Measurements from ENCODE around the gene NFKBIE. TPM values are rescaled to one million over a fixed set of nuclear protein-coding genes. Genes with fewer than 3 reads are reported as not detected.

NFKBIE gene
- total and polyA plus RNA-seq, 4 donors: 3.7 to 4.9 (median 4.7) TPM

- TF ChIP-seq HNF4A (conservative IDR thresholded peaks at IDR 0.05): no peak
- no peak for TF ChIP-seq FOXA2 (IDR thresholded peaks at IDR 0.05)
- TF ChIP-seq YY1 (IDR thresholded peaks at IDR 0.05): no peak
- TF ChIP-seq, protein P1, sequence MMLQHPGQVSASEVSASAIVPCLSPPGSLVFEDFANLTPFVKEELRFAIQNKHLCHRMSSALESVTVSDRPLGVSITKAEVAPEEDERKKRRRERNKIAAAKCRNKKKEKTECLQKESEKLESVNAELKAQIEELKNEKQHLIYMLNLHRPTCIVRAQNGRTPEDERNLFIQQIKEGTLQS (IDR thresholded peaks at IDR 0.05): no peak
- TF ChIP-seq, protein P2, sequence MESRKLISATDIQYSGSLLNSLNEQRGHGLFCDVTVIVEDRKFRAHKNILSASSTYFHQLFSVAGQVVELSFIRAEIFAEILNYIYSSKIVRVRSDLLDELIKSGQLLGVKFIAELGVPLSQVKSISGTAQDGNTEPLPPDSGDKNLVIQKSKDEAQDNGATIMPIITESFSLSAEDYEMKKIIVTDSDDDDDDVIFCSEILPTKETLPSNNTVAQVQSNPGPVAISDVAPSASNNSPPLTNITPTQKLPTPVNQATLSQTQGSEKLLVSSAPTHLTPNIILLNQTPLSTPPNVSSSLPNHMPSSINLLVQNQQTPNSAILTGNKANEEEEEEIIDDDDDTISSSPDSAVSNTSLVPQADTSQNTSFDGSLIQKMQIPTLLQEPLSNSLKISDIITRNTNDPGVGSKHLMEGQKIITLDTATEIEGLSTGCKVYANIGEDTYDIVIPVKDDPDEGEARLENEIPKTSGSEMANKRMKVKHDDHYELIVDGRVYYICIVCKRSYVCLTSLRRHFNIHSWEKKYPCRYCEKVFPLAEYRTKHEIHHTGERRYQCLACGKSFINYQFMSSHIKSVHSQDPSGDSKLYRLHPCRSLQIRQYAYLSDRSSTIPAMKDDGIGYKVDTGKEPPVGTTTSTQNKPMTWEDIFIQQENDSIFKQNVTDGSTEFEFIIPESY (IDR thresholded peaks at IDR 0.05): no peak
These were observed 46.0 kb upstream of the NFKBIE start (continued) for GRCh38 chr6:44311304-44311703.

DNA sequence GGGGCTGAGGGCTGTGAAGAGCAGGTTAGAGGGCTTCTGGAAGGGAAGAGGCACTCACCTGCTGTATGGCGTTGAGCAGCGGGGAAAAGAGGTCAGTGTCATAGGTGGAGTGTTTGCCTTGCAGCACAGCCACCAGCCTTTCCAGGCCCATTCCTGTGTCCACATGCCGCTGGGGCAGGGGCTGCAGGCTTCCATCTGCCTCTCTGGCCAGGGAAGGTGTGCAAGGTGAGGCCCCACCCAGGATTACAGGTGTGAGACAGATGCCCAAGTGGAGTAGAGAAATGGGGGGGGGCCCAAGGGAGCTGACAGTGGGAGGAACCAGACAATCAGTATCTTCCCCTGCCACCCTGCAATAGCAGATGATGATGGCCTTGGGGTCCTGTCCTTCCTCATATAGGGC, 44.9 kb upstream of the NFKBIE start:
- WGBS: 96% methylated on average over 3 of the region's 3 CpGs
- Histone ChIP-seq H3K9me3 (ENCODE audit: control insufficient read depth in 4 of 4, low read length in 3 of 4) (no peaks in the 10 kb centered on the region), H3K36me3 (ENCODE audit: control insufficient read depth in 4 of 4, insufficient read depth in 3 of 4, low read depth in 1 of 4, low read length in 3 of 4) (peaks cover 11 to 56% (median 24%) of the 10 kb centered on the region in 4 donors), H3K4me3 (ENCODE audit: low read depth in 1 of 3, low read length in 3 of 3) (no peak overlapping the region), H3K27me3 (ENCODE audit: control insufficient read depth in 4 of 4, insufficient read depth in 4 of 4, low read length in 3 of 4) (no peaks in the 10 kb centered on the region), H3K27ac (ENCODE audit: low read depth in 1 of 2, low read length in 2 of 2) (no peak overlapping the region), H3K9ac (ENCODE audit: low read depth in 1 of 2, low read length in 2 of 2) (no peak overlapping the region), H3K4me1 (ENCODE audit: control insufficient read depth in 4 of 4, insufficient read depth in 4 of 4, low read length in 3 of 4) (peaks cover 4 to 10% (median 8%) of the 10 kb centered on the region in 4 donors)
- TF ChIP-seq NR2F2 (IDR thresholded peaks at IDR 0.05) (no peak), GABPA (IDR thresholded peaks at IDR 0.05 in 1 of 2, conservative IDR thresholded peaks at IDR 0.05 in 1 of 2) (no peak), FOXA1 (IDR thresholded peaks at IDR 0.05) (no peak), REST (IDR thresholded peaks at IDR 0.05) (no peak), JUND (IDR thresholded peaks at IDR 0.05) (no peak)
- TF ChIP-seq, protein P1 (IDR thresholded peaks at IDR 0.05): no peak
- DNase-seq (ENCODE audit: low spot score): no peak

- no peaks in the 10 kb centered on the region for H3K27me3 ChIP-seq (ENCODE audit: control insufficient read depth in 4 of 4, insufficient read depth in 4 of 4, low read length in 3 of 4)
- TF ChIP-seq JUND (IDR thresholded peaks at IDR 0.05) (no peak), TAF1 (conservative IDR thresholded peaks at IDR 0.05) (no peak), RXRA (IDR thresholded peaks at IDR 0.05) (no peak), HNF4A (conservative IDR thresholded peaks at IDR 0.05) (no peak)
- TF ChIP-seq, protein P1 (IDR thresholded peaks at IDR 0.05): no peak
- TF ChIP-seq, protein P3, sequence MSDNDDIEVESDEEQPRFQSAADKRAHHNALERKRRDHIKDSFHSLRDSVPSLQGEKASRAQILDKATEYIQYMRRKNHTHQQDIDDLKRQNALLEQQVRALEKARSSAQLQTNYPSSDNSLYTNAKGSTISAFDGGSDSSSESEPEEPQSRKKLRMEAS (IDR thresholded peaks at IDR 0.05): no peak
- no peak overlapping the region for H3K27ac ChIP-seq (ENCODE audit: low read depth in 1 of 2, low read length in 2 of 2)
- peaks cover 4 to 10% (median 8%) of the 10 kb centered on the region in 4 donors for H3K4me1 ChIP-seq (ENCODE audit: control insufficient read depth in 4 of 4, insufficient read depth in 4 of 4, low read length in 3 of 4)
- DNase-seq (ENCODE audit: low spot score): no peak
- no peak overlapping the region for H3K4me3 ChIP-seq (ENCODE audit: low read depth in 1 of 3, low read length in 3 of 3)
- H3K9ac ChIP-seq (ENCODE audit: low read depth in 1 of 2, low read length in 2 of 2): no peak overlapping the region
- peaks cover 11 to 60% (median 26%) of the 10 kb centered on the region in 4 donors for H3K36me3 ChIP-seq (ENCODE audit: control insufficient read depth in 4 of 4, insufficient read depth in 3 of 4, low read depth in 1 of 4, low read length in 3 of 4)
- no peaks in the 10 kb centered on the region for H3K9me3 ChIP-seq (ENCODE audit: control insufficient read depth in 4 of 4, low read length in 3 of 4)
These were observed 44.3 kb upstream of the NFKBIE start for GRCh38 chr6:44309631-44310030.

Data from liver (tissue), 9 donors.